B cell (primary cell): ENCODE measurements around the gene SLC25A52. TPM values are rescaled to one million over a fixed set of nuclear protein-coding genes. Genes with fewer than 3 reads are reported as not detected.

Experiments used
- ATAC-seq: fragments of 200-7000 bp; cut with Tn5 transposase; one replicate; pipeline ENCODE4 v1.10.0; 2021; ENCODE audit warnings: low read depth, mild to moderate bottlenecking, moderate number of reproducible peaks, moderate library complexity
- CTCF ChIA-PET: fragments of 350-600 bp; sonication (Branson Sonifier 250); formaldehyde crosslinking; loops from one replicate; lab custom pipeline; 2021; ENCODE audit warnings: antibody characterized with exemption, inconsistent platforms; lab: Charles Lee
- POLR2A ChIA-PET: fragments of 350-600 bp; sonication (Branson Sonifier 250); formaldehyde crosslinking; loops from one replicate; lab custom pipeline; 2021; ENCODE audit warnings: antibody characterized with exemption; lab: Charles Lee
- DNase-seq: peaks from one replicate; pipeline ENCODE4 v3.0.0; 2013
- H2AFZ ChIP-seq: 2 replicates; pipeline ENCODE4 v1.6.1; 2012; ENCODE audit warnings: mild to moderate bottlenecking, low read depth, low read length; ENCODE audit not compliant: insufficient read depth, poor library complexity, severe bottlenecking
- H3K27ac ChIP-seq, 2 donors: 1 replicate in 1 of 2; 2 replicates in 1 of 2; pipeline ENCODE4 v1.5.1; 2012 to 2013; ENCODE audit warnings: low read length in 2 of 2, mild to moderate bottlenecking in 2 of 2, moderate library complexity in 1 of 2
- H3K27me3 ChIP-seq, 4 experiments: fragments of 200-600 bp in 1 of 4; sonication (generic) in 1 of 4; replicated peaks in 1 of 4; 1 replicate in 2 of 4; 2 replicates in 2 of 4; pipeline versions ENCODE4 v1.6.1 to v1.7.0; 2013 to 2016; ENCODE audit warnings: low read length in 3 of 4, mild to moderate bottlenecking in 2 of 4, mixed read lengths in 1 of 4, moderate library complexity in 1 of 4; ENCODE audit not compliant: insufficient read depth in 4 of 4, control insufficient read depth in 3 of 4; ENCODE audit errors: control extremely low read depth in 1 of 4
- H3K36me3 ChIP-seq, 2 experiments: replicated peaks in 1 of 2; 1 replicate in 1 of 2; 2 replicates in 1 of 2; pipeline versions ENCODE4 v1.6.1 to v1.7.1; 2013; ENCODE audit warnings: low read length in 1 of 2; ENCODE audit not compliant: insufficient read depth in 2 of 2, control insufficient read depth in 1 of 2; ENCODE audit errors: control extremely low read depth in 1 of 2, extremely low read depth in 1 of 2
- H3K4me1 ChIP-seq, 2 donors: fragments of 200-600 bp in 1 of 2; sonication (generic) in 1 of 2; 1 replicate in 1 of 2; 2 replicates in 1 of 2; pipeline versions ENCODE4 v1.5.1 to v1.6.1; 2013 to 2017; ENCODE audit warnings: low read length in 2 of 2; ENCODE audit not compliant: control insufficient read depth in 2 of 2, insufficient read depth in 2 of 2
- H3K4me2 ChIP-seq: replicated peaks from 2 replicates; pipeline ENCODE3; 2012; ENCODE audit warnings: mild to moderate bottlenecking, low read depth, low read length; ENCODE audit not compliant: poor library complexity, severe bottlenecking
- H3K4me3 ChIP-seq, 5 experiments: fragments of 200-600 bp in 1 of 5; sonication (generic) in 1 of 5; 1 replicate in 3 of 5; 2 replicates in 2 of 5; pipeline versions ENCODE4 v1.5.1 to v1.7.0; 2011 to 2016; ENCODE audit warnings: low read length in 4 of 5, mild to moderate bottlenecking in 4 of 5, low read depth in 2 of 5, control low read depth in 1 of 5, moderate library complexity in 1 of 5; ENCODE audit not compliant: insufficient read depth in 1 of 5; ENCODE audit errors: control extremely low read depth in 1 of 5, extremely low read depth in 1 of 5
- H3K79me2 ChIP-seq: fragments of 200-600 bp; sonication (generic); one replicate; pipeline ENCODE4 v1.6.0; 2016; ENCODE audit warnings: low read length; ENCODE audit not compliant: control insufficient read depth, insufficient read depth
- H3K9ac ChIP-seq: fragments of 200-600 bp; sonication (generic); 2 replicates; pipeline ENCODE4 v1.6.1; 2017; ENCODE audit warnings: mild to moderate bottlenecking, low read length, moderate library complexity
- H3K9me3 ChIP-seq, 3 donors: one replicate each; pipeline versions ENCODE4 v1.6.1 to v1.7.1; 2013; ENCODE audit warnings: low read length in 2 of 3; ENCODE audit not compliant: control insufficient read depth in 2 of 3, insufficient read depth in 1 of 3; ENCODE audit errors: control extremely low read depth in 1 of 3
- H4K20me1 ChIP-seq: 2 replicates; pipeline ENCODE4 v1.6.0; 2012; ENCODE audit warnings: mild to moderate bottlenecking, low read length; ENCODE audit not compliant: insufficient read depth, control insufficient read depth, poor library complexity, severe bottlenecking
- H3K27ac Mint-ChIP-seq: one replicate; pipeline ENCODE4 v1.8.0; 2021; ENCODE audit warnings: mixed read lengths
- H3K27me3 Mint-ChIP-seq: one replicate; pipeline ENCODE4 v1.8.0; 2021; ENCODE audit warnings: mixed read lengths
- H3K4me1 Mint-ChIP-seq: one replicate; pipeline ENCODE4 v1.8.0; 2021; ENCODE audit warnings: mixed read lengths
- H3K4me3 Mint-ChIP-seq: one replicate; pipeline ENCODE4 v1.8.0; 2021; ENCODE audit warnings: mixed read lengths
- H3K9me3 Mint-ChIP-seq: one replicate; pipeline ENCODE4 v1.8.0; 2022; ENCODE audit warnings: mixed read lengths; ENCODE audit not compliant: insufficient read depth
- EZH2 ChIP-seq: IDR thresholded peaks from 2 replicates; pipeline ENCODE4 v1.6.1; 2012; ENCODE audit warnings: borderline replicate concordance, low read depth, mild to moderate bottlenecking, moderate library complexity, low read length; ENCODE audit not compliant: insufficient read depth, poor library complexity, severe bottlenecking
- WGBS: methylation state at CpG from one replicate; pipeline ENCODE4 v1.1.5; 2013; ENCODE audit warnings: missing lambda C conversion rate; ENCODE audit not compliant: insufficient coverage; 5-methylcytosine and 5-hydroxymethylcytosine counted together
- intact Hi-C: fragments of 100-400 bp; cut with micrococcal nuclease; formaldehyde crosslinking; loops from one replicate; pipeline ENCODE4 v1.10.0; 2022
- polyA plus RNA-seq: library from polyadenylated mRNA; depleted of rRNA; stranded (reverse); fragments of >200 nt; gene quantifications from 2 replicates; pipeline ENCODE4 v1.2.3, GENCODE V29; 2012
- total RNA-seq, 2 donors: library from RNA; stranded (reverse); fragments of 120-200 nt in 1 of 2; gene quantifications; 1 replicate in 1 of 2; 2 replicates in 1 of 2; pipeline versions ENCODE4 v1.2.3 to v1.2.4, GENCODE V29; 2013 to 2022
- TF ChIP-seq, protein P1 (sequence below): fragments of 200-600 bp; IDR thresholded peaks from one replicate; pipeline ENCODE4 v1.8.0; 2022; ENCODE audit warnings: antibody characterized with exemption, mild to moderate bottlenecking

Gene SLC25A52
- total and polyA plus RNA-seq, 2 donors (not counting 1 experiment from before 2014, with no cell fraction given), result 0.07 TPM; not detected in 1

GRCh38 chr18:31722369-31722957, 38.2 kb downstream of the SLC25A52 start:
- no peak overlapping the region for H3K27ac ChIP-seq
- H3K27ac Mint-ChIP-seq, result no peak overlapping the region
- POLR2A ChIA-PET, result no interaction called here

GRCh38 chr18:31721601-31722000, 39.1 kb downstream of the SLC25A52 start:
- Histone ChIP-seq H3K79me2 (no peaks in the 10 kb centered on the region), H3K27me3 (peaks cover 0 to 11% (median 10%) of the 10 kb centered on the region in 4 experiments), H4K20me1 (no peaks in the 10 kb centered on the region), H3K36me3 (no peaks in the 10 kb centered on the region), H3K4me2 (no peak overlapping the region), H3K4me1 (peaks cover 0 to 5% of the 10 kb centered on the region in 2 donors), H3K27ac (no peak overlapping the region), H3K9ac (no peak overlapping the region), H3K4me3 (no peak overlapping the region), H3K9me3 (peaks cover 0 to 5% (median 0%) of the 10 kb centered on the region in 3 donors), H2AFZ (no peak overlapping the region)
- intact Hi-C loops, result no loop called here
- no CpG with 5 or more reads among the region's 3 CpGs for WGBS
- no peak for ATAC-seq
- no peak overlapping the region for H3K4me3 Mint-ChIP-seq
- H3K27me3 Mint-ChIP-seq, result peaks cover 26% of the 10 kb centered on the region
- DNase-seq, result no peak
- peaks cover 2% of the 10 kb centered on the region for H3K4me1 Mint-ChIP-seq
- TF ChIP-seq, protein P1, sequence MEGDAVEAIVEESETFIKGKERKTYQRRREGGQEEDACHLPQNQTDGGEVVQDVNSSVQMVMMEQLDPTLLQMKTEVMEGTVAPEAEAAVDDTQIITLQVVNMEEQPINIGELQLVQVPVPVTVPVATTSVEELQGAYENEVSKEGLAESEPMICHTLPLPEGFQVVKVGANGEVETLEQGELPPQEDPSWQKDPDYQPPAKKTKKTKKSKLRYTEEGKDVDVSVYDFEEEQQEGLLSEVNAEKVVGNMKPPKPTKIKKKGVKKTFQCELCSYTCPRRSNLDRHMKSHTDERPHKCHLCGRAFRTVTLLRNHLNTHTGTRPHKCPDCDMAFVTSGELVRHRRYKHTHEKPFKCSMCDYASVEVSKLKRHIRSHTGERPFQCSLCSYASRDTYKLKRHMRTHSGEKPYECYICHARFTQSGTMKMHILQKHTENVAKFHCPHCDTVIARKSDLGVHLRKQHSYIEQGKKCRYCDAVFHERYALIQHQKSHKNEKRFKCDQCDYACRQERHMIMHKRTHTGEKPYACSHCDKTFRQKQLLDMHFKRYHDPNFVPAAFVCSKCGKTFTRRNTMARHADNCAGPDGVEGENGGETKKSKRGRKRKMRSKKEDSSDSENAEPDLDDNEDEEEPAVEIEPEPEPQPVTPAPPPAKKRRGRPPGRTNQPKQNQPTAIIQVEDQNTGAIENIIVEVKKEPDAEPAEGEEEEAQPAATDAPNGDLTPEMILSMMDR, result no peak
- TF ChIP-seq EZH2, result no peak
- CTCF ChIA-PET, result interaction anchor here (0.7 to 5.9 kb wide), 14 partner anchors 10 to 276 kb away, joined by 3 to 86 read pairs (median 5); no protein-coding TSS in a partner anchor
- H3K27ac Mint-ChIP-seq, result no peak overlapping the region
- H3K9me3 Mint-ChIP-seq, result peaks cover 3% of the 10 kb centered on the region
- POLR2A ChIA-PET, result no interaction called here

More at GRCh38 chr18:31722369-31722957, 38.2 kb downstream of the SLC25A52 start:
- Mint-ChIP-seq H3K9me3 (peaks cover 3% of the 10 kb centered on the region), H3K4me3 (no peak overlapping the region), H3K27me3 (peaks cover 26% of the 10 kb centered on the region), H3K4me1 (peaks cover 2% of the 10 kb centered on the region)
- H2AFZ ChIP-seq, result no peak overlapping the region
- H3K9me3 ChIP-seq, result peaks cover 0 to 5% (median 0%) of the 10 kb centered on the region in 3 donors
- no peak overlapping the region for H3K4me3 ChIP-seq
- H3K4me2 ChIP-seq, result no peak overlapping the region
- H3K9ac ChIP-seq, result no peak overlapping the region
- TF ChIP-seq, protein P1, result peak; percentile 95
- no peak for TF ChIP-seq EZH2
- intact Hi-C loops, result no loop called here
- peak; percentile 71 for DNase-seq
- peaks cover 0 to 5% of the 10 kb centered on the region in 2 donors for H3K4me1 ChIP-seq
- no peaks in the 10 kb centered on the region for H3K36me3 ChIP-seq
- WGBS, result 0% methylated on average over 2 of the region's 7 CpGs
- CTCF ChIA-PET, result interaction anchor here (0.6 to 5.9 kb wide), 20 partner anchors 9 to 973 kb away, joined by 3 to 86 read pairs (median 4); no protein-coding TSS in a partner anchor
- H3K27me3 ChIP-seq, result peaks cover 0 to 14% (median 13%) of the 10 kb centered on the region in 4 experiments
- no peaks in the 10 kb centered on the region for H4K20me1 ChIP-seq
- peak; percentile 89 for ATAC-seq
- H3K79me2 ChIP-seq, result no peaks in the 10 kb centered on the region
